ENCODE results near the gene ATP6V1G2.

DNA sequence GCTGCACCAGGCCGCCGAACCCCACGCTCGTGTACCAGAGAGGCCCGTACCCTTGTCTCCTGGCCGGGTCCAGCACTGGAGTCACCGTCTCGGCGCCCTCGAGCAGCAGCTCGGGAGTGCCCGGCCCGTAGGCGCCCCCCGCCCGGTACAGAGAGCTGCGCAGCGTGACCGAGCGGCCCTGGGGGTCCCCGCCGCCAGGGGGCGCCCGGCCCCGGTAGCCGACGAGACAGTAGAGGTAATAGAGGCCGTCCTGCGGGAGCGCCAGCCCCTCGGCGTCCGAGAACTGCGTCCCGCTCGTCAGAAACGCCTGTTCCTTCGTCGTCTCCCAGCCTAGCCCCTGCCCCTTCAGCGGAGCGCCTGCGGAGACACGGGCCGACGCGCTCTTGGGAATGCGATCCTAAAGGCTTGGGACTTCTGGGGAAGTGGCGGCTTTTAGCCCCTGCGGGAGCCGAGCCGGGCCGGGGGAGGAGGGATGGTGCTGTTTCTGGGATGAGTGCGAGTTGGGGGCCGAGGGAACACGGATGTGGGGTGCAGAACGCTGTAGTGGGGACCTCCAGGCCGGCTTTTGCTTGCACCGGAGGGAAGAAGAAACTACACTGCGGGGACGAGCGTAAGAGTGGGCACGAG, 34.5 kb upstream of the ATP6V1G2 start:
- TF ChIP-seq, protein P1, sequence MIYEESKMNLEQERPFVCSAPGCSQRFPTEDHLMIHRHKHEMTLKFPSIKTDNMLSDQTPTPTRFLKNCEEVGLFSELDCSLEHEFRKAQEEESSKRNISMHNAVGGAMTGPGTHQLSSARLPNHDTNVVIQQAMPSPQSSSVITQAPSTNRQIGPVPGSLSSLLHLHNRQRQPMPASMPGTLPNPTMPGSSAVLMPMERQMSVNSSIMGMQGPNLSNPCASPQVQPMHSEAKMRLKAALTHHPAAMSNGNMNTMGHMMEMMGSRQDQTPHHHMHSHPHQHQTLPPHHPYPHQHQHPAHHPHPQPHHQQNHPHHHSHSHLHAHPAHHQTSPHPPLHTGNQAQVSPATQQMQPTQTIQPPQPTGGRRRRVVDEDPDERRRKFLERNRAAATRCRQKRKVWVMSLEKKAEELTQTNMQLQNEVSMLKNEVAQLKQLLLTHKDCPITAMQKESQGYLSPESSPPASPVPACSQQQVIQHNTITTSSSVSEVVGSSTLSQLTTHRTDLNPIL (CRISPR knock-in tag; IDR thresholded peaks at IDR 0.05; ENCODE audit: low read depth): no peak
- TF ChIP-seq ARNTL (CRISPR knock-in tag; IDR thresholded peaks at IDR 0.05; ENCODE audit: borderline replicate concordance, low read depth) (no peak), ISL1 (CRISPR knock-in tag; IDR thresholded peaks at IDR 0.05) (no peak), BACH2 (CRISPR knock-in tag; IDR thresholded peaks at IDR 0.05; ENCODE audit: borderline replicate concordance) (no peak), OSR1 (CRISPR knock-in tag; IDR thresholded peaks at IDR 0.05) (no peak), ZFP3 (CRISPR knock-in tag; IDR thresholded peaks at IDR 0.05) (no peak), GLIS3 (CRISPR knock-in tag; IDR thresholded peaks at IDR 0.05) (no peak), RARB (CRISPR knock-in tag; IDR thresholded peaks at IDR 0.05) (no peak), PPARA (CRISPR knock-in tag; IDR thresholded peaks at IDR 0.05; ENCODE audit: borderline replicate concordance) (no peak), ZC3H10 (CRISPR knock-in tag; IDR thresholded peaks at IDR 0.05) (no peak), CSDC2 (CRISPR knock-in tag; IDR thresholded peaks at IDR 0.05) (no peak), TOX (CRISPR knock-in tag; IDR thresholded peaks at IDR 0.05; ENCODE audit: borderline replicate concordance) (no peak), TCF4 (CRISPR knock-in tag; IDR thresholded peaks at IDR 0.05; ENCODE audit: borderline replicate concordance) (no peak)
- TF ChIP-seq, protein P2, sequence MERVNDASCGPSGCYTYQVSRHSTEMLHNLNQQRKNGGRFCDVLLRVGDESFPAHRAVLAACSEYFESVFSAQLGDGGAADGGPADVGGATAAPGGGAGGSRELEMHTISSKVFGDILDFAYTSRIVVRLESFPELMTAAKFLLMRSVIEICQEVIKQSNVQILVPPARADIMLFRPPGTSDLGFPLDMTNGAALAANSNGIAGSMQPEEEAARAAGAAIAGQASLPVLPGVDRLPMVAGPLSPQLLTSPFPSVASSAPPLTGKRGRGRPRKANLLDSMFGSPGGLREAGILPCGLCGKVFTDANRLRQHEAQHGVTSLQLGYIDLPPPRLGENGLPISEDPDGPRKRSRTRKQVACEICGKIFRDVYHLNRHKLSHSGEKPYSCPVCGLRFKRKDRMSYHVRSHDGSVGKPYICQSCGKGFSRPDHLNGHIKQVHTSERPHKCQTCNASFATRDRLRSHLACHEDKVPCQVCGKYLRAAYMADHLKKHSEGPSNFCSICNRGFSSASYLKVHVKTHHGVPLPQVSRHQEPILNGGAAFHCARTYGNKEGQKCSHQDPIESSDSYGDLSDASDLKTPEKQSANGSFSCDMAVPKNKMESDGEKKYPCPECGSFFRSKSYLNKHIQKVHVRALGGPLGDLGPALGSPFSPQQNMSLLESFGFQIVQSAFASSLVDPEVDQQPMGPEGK (CRISPR knock-in tag; IDR thresholded peaks at IDR 0.05; ENCODE audit: borderline replicate concordance): no peak
